Activated CD8-positive, alpha-beta memory T cell treated with anti-CD3 and anti-CD28 coated beads for 24 hours (primary cell): Measurements from ENCODE around the gene RAB3A.

Experiments used
- DNase-seq: peaks from one replicate; pipeline ENCODE4 v3.0.0-alpha.2; 2020

RAB3A gene

DNA sequence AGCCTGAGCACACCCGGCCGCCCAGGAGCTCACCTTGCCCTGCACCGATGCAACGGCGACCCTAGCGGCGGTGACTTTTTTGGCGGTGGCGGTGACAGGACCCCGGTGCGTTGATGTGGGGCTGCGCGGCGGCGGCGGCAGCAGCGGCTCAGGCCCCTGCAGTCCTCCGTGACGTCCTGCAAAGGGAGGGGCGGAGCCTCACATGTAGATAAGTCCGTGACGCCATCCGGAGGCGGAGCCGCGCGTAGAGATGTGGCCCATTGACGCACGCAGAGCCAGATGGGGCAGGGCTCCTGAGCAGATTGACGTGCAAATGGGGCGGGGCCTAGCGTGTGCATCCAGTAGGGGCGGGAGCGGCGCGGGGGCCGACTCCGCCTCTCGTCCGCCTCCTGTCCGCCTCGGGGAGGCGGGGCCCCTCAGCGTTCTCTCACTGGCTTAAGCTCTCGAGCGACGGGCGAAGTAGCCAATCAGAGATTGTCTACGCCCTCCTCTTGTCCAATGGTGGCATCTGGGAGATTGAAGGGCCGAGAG lies at the start of gene RAB3A:
Gene RAB3A (minus strand): TSS at position 180 of the 531 bp plus-strand sequence. CDS start 1,302 bp downstream, outside the sequence.
- peak; percentile 99 for DNase-seq

DNA sequence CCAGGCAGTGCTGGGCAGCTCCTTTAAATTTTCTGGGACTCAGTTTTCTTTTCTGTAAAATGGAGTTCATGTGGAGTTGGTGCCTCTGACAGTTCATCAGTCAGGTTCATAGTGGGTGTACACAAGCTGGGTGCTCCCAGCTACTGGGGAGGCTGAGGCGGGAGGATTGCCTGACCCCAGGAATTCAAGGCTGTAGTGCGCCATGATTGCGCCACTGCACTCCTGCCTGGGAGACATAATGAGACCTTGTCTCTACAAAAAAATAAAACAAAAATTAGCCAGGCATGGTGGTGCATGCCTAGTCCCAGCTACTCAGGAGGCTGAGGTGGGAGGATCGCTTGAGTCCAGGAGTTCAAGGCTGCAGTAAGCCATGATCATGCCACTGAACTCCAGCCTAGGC lies 49.3 kb upstream of the RAB3A start:
- DNase-seq = no peak

GRCh38 chr19:18252370-18252717 lies 48.5 kb upstream of the RAB3A start:
- DNase-seq = no peak

- peak; percentile 95 for DNase-seq
These were observed 47.9 kb upstream of the RAB3A start for GRCh38 chr19:18251587-18252369.

- no peak for DNase-seq
These were observed 46.0 kb upstream of the RAB3A start for GRCh38 chr19:18249834-18250233.

DNA sequence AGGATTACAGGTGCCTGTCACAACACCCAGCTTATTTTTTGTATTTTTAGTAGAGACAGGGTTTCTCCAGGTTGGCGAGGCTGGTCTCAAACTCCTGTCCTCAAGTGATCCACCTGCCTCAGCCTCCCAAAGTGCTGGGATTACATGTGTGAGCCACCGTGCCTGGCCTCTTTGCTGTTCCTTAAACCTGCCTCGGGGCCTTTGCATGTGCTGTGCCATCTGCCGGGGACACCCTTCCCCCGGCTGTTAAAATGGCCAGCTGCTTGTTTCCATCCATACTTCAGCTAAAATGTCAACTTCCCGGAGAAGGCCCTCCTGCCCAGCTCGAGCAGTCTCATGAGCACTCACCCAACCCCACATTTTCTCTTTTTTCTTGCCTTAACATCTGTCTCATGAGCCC lies 41.5 kb upstream of the RAB3A start:
- DNase-seq = no peak

DNA sequence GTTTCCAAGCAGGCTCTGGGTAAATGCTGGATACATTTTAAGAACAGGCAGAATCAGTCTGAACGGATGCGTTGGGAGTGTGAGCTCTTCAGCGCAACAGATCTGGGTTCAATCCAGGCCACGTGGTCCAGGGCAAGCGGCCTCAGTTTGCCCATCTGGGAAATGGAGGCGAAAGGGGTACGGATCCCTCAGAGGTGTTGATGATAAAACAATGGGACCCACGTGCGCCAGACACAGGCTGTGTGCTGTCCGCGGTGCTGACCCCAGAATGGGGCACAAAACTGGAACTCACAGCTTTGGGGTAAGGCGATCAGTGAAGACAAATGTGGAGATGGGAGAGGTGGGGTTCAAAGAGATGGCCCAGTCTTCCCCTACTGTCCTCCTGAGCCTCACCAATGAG lies 35.5 kb upstream of the RAB3A start:
- no peak for DNase-seq

GRCh38 chr19:18234194-18234593 lies 30.4 kb upstream of the RAB3A start:
- DNase-seq = no peak

DNA sequence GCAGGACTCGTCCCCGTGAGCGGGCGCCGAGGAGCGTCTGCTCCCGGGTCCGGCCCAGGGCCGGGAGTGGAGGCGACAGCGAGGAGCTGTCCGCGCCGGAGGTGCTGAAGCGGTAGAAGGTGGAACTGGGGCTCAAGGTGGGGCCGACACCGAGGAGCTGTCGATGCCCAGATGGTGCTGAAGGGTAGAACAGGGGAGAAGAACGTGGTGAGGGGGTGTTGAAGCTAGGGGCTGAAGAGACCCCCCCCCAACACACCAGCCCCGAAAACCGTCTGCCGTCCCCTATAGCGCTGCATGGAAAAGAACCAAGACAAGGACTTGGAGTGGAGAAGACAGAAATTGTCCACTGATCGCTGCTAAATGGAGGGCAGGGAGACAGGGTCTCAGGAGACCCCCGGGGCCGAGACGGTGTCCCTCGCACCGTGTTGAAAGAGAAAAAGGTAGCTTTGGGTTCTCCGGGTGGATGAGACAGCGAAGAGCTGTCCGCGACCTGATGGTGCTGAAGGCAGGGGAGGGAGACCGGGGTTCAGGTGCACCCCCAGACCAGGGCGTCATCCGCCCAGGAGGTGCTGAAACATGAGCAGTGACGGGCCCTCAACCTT lies 29.5 kb upstream of the RAB3A start:
- peak; percentile 73 for DNase-seq

- DNase-seq = no peak
These were observed 28.8 kb upstream of the RAB3A start for GRCh38 chr19:18232540-18233223.

DNA sequence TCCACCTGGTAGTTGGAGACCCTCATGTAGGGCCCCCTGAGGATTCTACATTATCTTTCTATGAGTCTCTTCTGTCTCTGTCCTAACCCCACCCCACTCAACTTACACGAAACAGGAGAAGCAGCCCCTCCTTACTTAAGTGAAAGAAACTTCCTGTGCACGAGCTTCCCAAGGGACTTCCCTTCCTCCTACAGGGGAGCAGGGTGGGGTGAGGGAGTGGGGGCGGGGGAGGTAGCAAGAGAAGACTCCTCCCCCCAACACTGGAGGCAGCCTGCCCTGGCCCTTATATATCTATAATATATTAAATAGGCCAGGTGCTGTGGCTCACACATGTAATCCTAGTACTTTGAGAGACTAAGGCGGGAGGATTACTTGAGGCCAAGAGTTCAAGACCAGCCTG lies 27.9 kb upstream of the RAB3A start:
- no peak for DNase-seq

GRCh38 chr19:18230941-18231734 lies 27.3 kb upstream of the RAB3A start:
- DNase-seq = no peak

- no peak for DNase-seq
These were observed 26.1 kb upstream of the RAB3A start for GRCh38 chr19:18229915-18230314.

- DNase-seq = no peak
These were observed 25.6 kb upstream of the RAB3A start for GRCh38 chr19:18229474-18229873.

DNA sequence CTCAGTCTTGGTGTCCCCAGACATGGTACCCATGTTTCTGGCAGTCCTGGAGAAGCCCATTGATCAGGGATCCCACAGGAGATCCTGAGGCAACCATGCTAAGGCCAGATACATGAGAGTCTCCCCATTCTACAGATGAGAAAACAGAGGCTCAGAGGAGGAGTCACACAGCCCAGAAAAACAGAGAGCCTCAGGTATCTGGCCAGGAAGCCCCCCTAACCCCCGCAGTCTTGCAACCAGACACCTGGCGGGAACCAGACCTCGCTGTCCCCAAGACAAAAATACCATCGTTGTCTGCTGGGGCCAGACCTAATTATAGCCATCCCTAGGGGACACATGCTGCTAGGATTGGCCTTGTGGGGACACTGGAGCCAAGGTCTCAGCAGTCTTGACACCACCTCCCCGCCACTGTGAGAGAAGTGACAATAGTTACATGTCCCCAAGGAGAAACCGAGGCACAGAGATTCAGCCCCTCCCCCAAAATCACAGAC lies 24.0 kb upstream of the RAB3A start:
- no peak for DNase-seq

GRCh38 chr19:18226956-18227780 lies 23.3 kb upstream of the RAB3A start:
- no peak for DNase-seq

DNA sequence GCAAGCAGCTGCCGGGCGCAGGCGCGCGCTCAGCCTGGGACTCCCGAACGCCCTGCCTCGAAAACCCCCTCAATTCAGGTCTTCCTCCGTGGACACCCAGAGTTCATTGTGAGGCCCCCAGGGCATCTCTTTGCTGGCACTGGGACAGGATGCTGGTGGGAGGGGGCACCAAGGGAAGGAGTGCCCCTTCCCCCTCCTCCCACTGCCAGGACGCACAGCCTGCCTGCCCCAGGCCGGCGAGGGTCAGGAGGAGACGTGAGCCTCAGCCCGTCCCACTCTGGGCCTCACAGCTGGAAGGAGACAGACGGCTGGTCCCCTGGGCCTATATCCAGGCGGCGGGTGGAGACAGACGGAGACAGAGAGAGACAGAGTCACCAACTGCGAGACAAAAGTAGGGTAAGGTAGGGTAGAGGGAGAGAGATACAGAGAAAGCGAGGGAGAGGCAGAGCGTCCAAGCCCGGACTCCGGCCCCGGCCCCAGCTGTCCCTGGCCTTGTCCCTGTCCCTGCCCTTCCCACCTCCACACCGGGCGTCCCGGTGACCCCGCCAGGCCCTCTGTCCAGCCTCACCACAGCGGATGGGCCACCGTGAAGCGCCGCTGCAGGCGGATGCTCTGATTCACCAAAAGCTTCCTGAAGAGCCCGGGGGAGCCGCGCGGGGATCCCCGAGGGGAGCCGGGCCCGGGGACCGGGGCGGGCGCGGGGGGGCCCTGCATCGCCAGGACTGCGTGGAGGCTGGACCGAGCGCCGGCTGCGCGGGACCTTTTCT lies 22.0 kb upstream of the RAB3A start, which contains the start of gene PDE4C:
Gene PDE4C (minus strand): TSS at position 737 of the 767 bp plus-strand sequence. CDS start 23 bp downstream, at position 714.
- no peak for DNase-seq

- DNase-seq = no peak
These were observed 21.5 kb upstream of the RAB3A start for GRCh38 chr19:18225355-18225701.

GRCh38 chr19:18224525-18225354 lies 20.9 kb upstream of the RAB3A start:
- peak; percentile 95 for DNase-seq
